ENCODE data around the gene MAP2. TPM values are rescaled to one million over a fixed set of nuclear protein-coding genes. Genes with fewer than 3 reads are reported as not detected.

The MAP2 gene
- total and polyA plus RNA-seq, 10 of the 15 experiments (the other 5 are each of a cell fraction or from before 2014, with no cell fraction given), result 0.01 TPM; not detected in 9

- no peak for FAIRE-seq
- ChIA-PET RAD21 (ENCODE audit: unreplicated experiment) (interaction anchor here (0.6 kb wide), 1 partner anchor 93 kb away, joined by 3 read pairs; no protein-coding TSS in a partner anchor), CTCF (interaction anchor here (1.0 to 5.3 kb wide), 5 partner anchors 90 to 164 kb away, joined by 3 to 30 read pairs (median 7); no protein-coding TSS in a partner anchor), POLR2A (no interaction called here), SMC1A (ENCODE audit: uncharacterized antibody, unreplicated experiment) (interaction anchor here (1.0 to 2.4 kb wide), 2 partner anchors 29 to 90 kb away, joined by 4 to 13 read pairs; no protein-coding TSS in a partner anchor)
- WGBS (ENCODE audit: insufficient coverage, insufficient replicate concordance, low lambda C conversion rate, missing lambda C conversion rate), result 8% methylated on average over 10 of the region's 10 CpGs
- H3K9ac ChIP-seq (ENCODE audit: control insufficient read depth, insufficient read depth, low read length), result no peak overlapping the region
- H4K20me1 ChIP-seq (ENCODE audit: control insufficient read depth, insufficient read depth), result no peaks in the 10 kb centered on the region
- H3K36me3 ChIP-seq (ENCODE audit: control insufficient read depth in 2 of 2, insufficient read depth in 2 of 2, low read length in 1 of 2), result no peaks in the 10 kb centered on the region
- DNase-seq (ENCODE audit: low read depth, low spot score), result no peak
- H2AFZ ChIP-seq (ENCODE audit: control insufficient read depth, low read depth, low read length), result no peak overlapping the region
- H3K79me2 ChIP-seq (ENCODE audit: control insufficient read depth, insufficient read depth, low read length), result no peaks in the 10 kb centered on the region
- no peaks in the 10 kb centered on the region; a peak in 2 of 4 replicates for H3K27me3 ChIP-seq (replicated peaks in 1 of 2; ENCODE audit: control insufficient read depth in 2 of 2, insufficient read depth in 2 of 2, low read length in 1 of 2)
- TF ChIP-seq NFYB (IDR thresholded peaks at IDR 0.05; ENCODE audit: insufficient read depth, low read depth, low read length), result no peak
- no peak for TF ChIP-seq POLR2A (IDR thresholded peaks at IDR 0.05; ENCODE audit: low read depth, low read length)
- no peak for TF ChIP-seq GABPA (IDR thresholded peaks at IDR 0.05; ENCODE audit: low read depth)
- no peak for TF ChIP-seq SREBF1 (IDR thresholded peaks at IDR 0.05; ENCODE audit: low read length)
- TF ChIP-seq IRF5 (IDR thresholded peaks at IDR 0.05; ENCODE audit: borderline replicate concordance), result no peak
- TF ChIP-seq MYB (IDR thresholded peaks at IDR 0.05; ENCODE audit: borderline replicate concordance, low read depth, low read length), result no peak
- no peak for TF ChIP-seq PAX5 (IDR thresholded peaks at IDR 0.05; ENCODE audit: borderline replicate concordance, low read depth, low read length)
- TF ChIP-seq TCF7 (IDR thresholded peaks at IDR 0.05; ENCODE audit: borderline replicate concordance), result no peak
- no peak for TF ChIP-seq MYC (IDR thresholded peaks at IDR 0.05; ENCODE audit: insufficient read depth, insufficient read length, insufficient replicate concordance, low read length, severe bottlenecking)
- no peak for TF ChIP-seq ZBTB33 (IDR thresholded peaks at IDR 0.05)
- TF ChIP-seq ZNF207 (IDR thresholded peaks at IDR 0.05; ENCODE audit: borderline replicate concordance), result no peak
- TF ChIP-seq SPI1 (IDR thresholded peaks at IDR 0.05; ENCODE audit: borderline replicate concordance, insufficient read depth, low read depth, low read length), result no peak
- ATAC-seq, result no peak
- H3K9me3 ChIP-seq (replicated peaks; ENCODE audit: control insufficient read depth, insufficient read depth, low read length), result no peaks in the 10 kb centered on the region
- intact Hi-C loops (cut with micrococcal nuclease; ENCODE audit: unreplicated experiment) (loop anchor here (2.0 to 10.0 kb wide), 4 partner anchors 90 to 1030 kb away; no protein-coding TSS in a partner anchor), in situ Hi-C loops (cut with MboI) (no loop called here)
- H3K4me2 ChIP-seq (ENCODE audit: control insufficient read depth, insufficient read depth), result no peak overlapping the region
- no TSS peak for BruUV-seq (replicated peaks)
- no peak overlapping the region for H3K27ac ChIP-seq (ENCODE audit: control insufficient read depth, insufficient read depth)
- peaks cover 3% of the 10 kb centered on the region; the same call in 1 of the 2 replicates for H3K4me1 ChIP-seq (ENCODE audit: control insufficient read depth, insufficient read depth, low read length)
- no peak overlapping the region for H3K4me3 ChIP-seq
Observed at GRCh38 chr2:209424781-209425470, 1.1 kb downstream of the MAP2 start.

All from GM12878 (cell line).